ENCODE measurements around the gene RASSF4. TPM values are rescaled to one million over a fixed set of nuclear protein-coding genes. Genes with fewer than 3 reads are reported as not detected.

Gene RASSF4
- total and polyA plus RNA-seq, 2 donors (not counting 3 experiments of a cell fraction or from before 2014, with no cell fraction given) = 7.6 to 8.2 TPM

DNA sequence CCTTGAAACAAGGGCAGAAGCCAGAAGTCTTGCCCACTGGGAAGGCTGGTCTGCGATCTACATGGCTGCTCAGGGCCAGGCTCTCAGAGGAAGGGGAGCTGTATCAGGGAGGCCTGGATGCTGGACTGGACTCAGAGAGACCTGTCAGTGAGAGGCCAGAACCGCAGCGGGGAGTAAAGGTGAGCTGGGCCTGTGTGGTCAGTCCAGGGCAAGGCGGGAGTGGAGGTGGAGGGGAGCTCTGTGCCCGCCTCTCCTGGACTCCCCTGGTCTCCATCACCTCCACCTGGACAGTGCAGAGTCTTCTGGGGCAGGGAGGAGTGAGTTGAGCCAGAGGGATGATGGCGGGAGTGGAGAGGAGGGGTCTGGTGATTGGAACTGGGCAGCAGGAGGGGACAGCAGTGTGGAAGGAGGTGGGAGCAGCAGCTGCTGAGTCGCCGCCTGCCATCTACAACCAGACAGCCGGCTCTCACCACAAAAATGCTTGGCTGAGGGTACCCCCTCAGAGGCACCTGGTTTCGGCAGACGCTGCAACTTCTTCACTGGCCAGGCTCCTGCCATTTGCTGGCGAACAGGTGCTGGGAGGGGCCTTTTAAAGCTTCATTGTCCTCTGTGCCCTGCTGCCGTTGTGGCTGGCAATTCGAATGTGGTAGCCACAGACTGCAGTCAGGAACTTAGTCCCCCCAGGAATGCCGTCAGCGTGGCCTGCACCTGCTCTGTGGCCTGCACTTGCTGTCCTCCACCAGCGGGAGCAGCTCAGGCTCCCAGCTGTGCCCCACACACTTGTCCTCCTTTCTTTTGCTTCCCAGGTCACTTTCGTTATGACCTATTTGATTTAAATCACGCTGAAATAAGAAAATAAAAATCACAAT lies 3.5 kb downstream of the RASSF4 start:
- Histone ChIP-seq H4K20me1 (replicated peaks; ENCODE audit: control insufficient read depth, extremely low read depth, insufficient read depth, low read length) (no peaks in the 10 kb centered on the region), H3K9me1 (replicated peaks; ENCODE audit: control insufficient read depth, extremely low read depth, insufficient read depth, low read length) (no peaks in the 10 kb centered on the region), H3K36me3 (ENCODE audit: control insufficient read depth in 2 of 2, extremely low read depth in 1 of 2, insufficient read depth in 2 of 2, low read length in 2 of 2) (no peaks in the 10 kb centered on the region), H3K9ac (replicated peaks; ENCODE audit: extremely low read depth, insufficient read depth, low read length) (no peak overlapping the region), H3K79me2 (ENCODE audit: control insufficient read depth, insufficient read depth, low read length) (no peaks in the 10 kb centered on the region), H3K4me3 (replicated peaks in 1 of 3; ENCODE audit: insufficient read depth in 1 of 3, low read depth in 1 of 3, low read length in 3 of 3) (no peak overlapping the region), H3K27ac (ENCODE audit: insufficient read depth, low read depth, low read length) (no peak overlapping the region), H3K4me2 (ENCODE audit: insufficient read depth, low read length) (no peak overlapping the region), H3K4me1 (ENCODE audit: control insufficient read depth, extremely low read depth, insufficient read depth, low read length) (peaks cover 11% of the 10 kb centered on the region), H2AFZ (ENCODE audit: low read depth, low read length) (no peak overlapping the region), H3K9me3 (replicated peaks; ENCODE audit: control insufficient read depth, insufficient read depth, low read length) (no peaks in the 10 kb centered on the region), H3K27me3 (ENCODE audit: control insufficient read depth in 2 of 2, insufficient read depth in 2 of 2, low read length in 2 of 2) (no peaks in the 10 kb centered on the region)
- no peak for FAIRE-seq
- dilution Hi-C loops (cut with MboI; ENCODE audit: extremely low pct_ligation_motif_present, low sequenced_read_pairs) (no loop called here), intact Hi-C loops (cut with micrococcal nuclease) (no loop called here)
- DNase-seq (ENCODE audit: low read depth, low spot score) = no peak
- CTCF ChIA-PET = interaction anchor here (1.2 to 3.5 kb wide), 8 partner anchors 10 to 30 kb away, joined by 3 to 12 read pairs (median 6); no protein-coding TSS in a partner anchor
- POLR2A ChIA-PET = no interaction called here
- TF ChIP-seq EZH2 (IDR thresholded peaks at IDR 0.05; ENCODE audit: borderline replicate concordance, low read depth, low read length, severe bottlenecking) (no peak), MAX (IDR thresholded peaks at IDR 0.05; ENCODE audit: insufficient read depth, insufficient read length) (no peak), CTCF (IDR thresholded peaks at IDR 0.05; ENCODE audit: extremely low read depth in 1 of 2, insufficient read depth in 1 of 2, low read depth in 1 of 2, low read length in 2 of 2) (peak in 1 of 2 donors; percentile 25), GATA2 (IDR thresholded peaks at IDR 0.05; ENCODE audit: insufficient read depth, insufficient read length, low read depth, low read length) (no peak)
- no TSS peak for BruUV-seq (replicated peaks)
